Prostate gland (tissue), 2 donors: ENCODE measurements around the gene SEPTIN2.
"Not testable (repeated sequence)": the region's sequence is repeated elsewhere in the genome, so short reads cannot be mapped to it uniquely, and the experiment has no call there.

Source experiments
- CTCF ChIP-seq, 4 experiments: fragments of 200-600 bp in 2 of 4; fragments of 450-650 bp in 2 of 4; sonication (generic) in 2 of 4; IDR thresholded peaks; 1 replicate in 3 of 4; 2 replicates in 1 of 4; pipeline ENCODE4 v1.5.1; 2016 to 2019; ENCODE audit warnings: antibody characterized with exemption in 4 of 4, mild to moderate bottlenecking in 2 of 4, moderate library complexity in 2 of 4
- POLR2A ChIP-seq: fragments of 450-650 bp; IDR thresholded peaks from one replicate; pipeline ENCODE4 v1.6.1; 2016; ENCODE audit warnings: antibody characterized with exemption, mild to moderate bottlenecking
- POLR2AphosphoS5 ChIP-seq: sonication (generic); formaldehyde crosslinking; IDR thresholded peaks from one replicate; pipeline ENCODE4 v1.6.1; 2017; ENCODE audit warnings: antibody characterized with exemption

- not testable (repeated sequence) for TF ChIP-seq POLR2A; CTCF (IDR thresholded peaks at IDR 0.05); POLR2AphosphoS5
These were observed 22.3 kb upstream of the SEPTIN2 start for GRCh38 chr2:241293378-241293797.
